CD14-positive monocyte (primary cell): ENCODE data around the gene TMEM107. TPM values are rescaled to one million over a fixed set of nuclear protein-coding genes. Genes with fewer than 3 reads are reported as not detected.

ENCODE experiments used
- DNase-seq, 3 donors: peaks; one replicate each; pipeline ENCODE4 v3.0.0-alpha.2; 2011 to 2022
- H2AFZ ChIP-seq: 2 replicates; pipeline ENCODE4 v1.6.0; 2012; ENCODE audit warnings: mild to moderate bottlenecking, low read depth, low read length, inconsistent platforms; ENCODE audit not compliant: insufficient read depth, poor library complexity, severe bottlenecking
- H3K27ac ChIP-seq, 2 donors: 1 replicate in 1 of 2; 2 replicates in 1 of 2; pipeline ENCODE4 v1.5.1; 2012 to 2013; ENCODE audit warnings: low read length in 2 of 2, control low read depth in 1 of 2, inconsistent platforms in 1 of 2, low read depth in 1 of 2, mild to moderate bottlenecking in 1 of 2
- H3K27me3 ChIP-seq, 2 donors: one replicate each; pipeline versions ENCODE4 v1.6.0 to v1.6.1; 2011 to 2013; ENCODE audit warnings: low read length in 2 of 2; ENCODE audit not compliant: control insufficient read depth in 2 of 2, insufficient read depth in 2 of 2
- H3K36me3 ChIP-seq, 2 donors: replicated peaks in 1 of 2; 1 replicate in 1 of 2; 2 replicates in 1 of 2; pipeline versions ENCODE4 v1.5.1 to v1.6.1; 2012 to 2013; ENCODE audit warnings: low read length in 2 of 2, control low read depth in 1 of 2, inconsistent platforms in 1 of 2, mild to moderate bottlenecking in 1 of 2; ENCODE audit not compliant: insufficient read depth in 2 of 2, control insufficient read depth in 1 of 2
- H3K4me1 ChIP-seq, 2 donors: 1 replicate in 1 of 2; 2 replicates in 1 of 2; pipeline versions ENCODE4 v1.5.1 to v1.6.1; 2012 to 2013; ENCODE audit warnings: low read length in 2 of 2, control low read depth in 1 of 2, inconsistent platforms in 1 of 2, mild to moderate bottlenecking in 1 of 2, moderate library complexity in 1 of 2; ENCODE audit not compliant: insufficient read depth in 2 of 2, control insufficient read depth in 1 of 2
- H3K4me2 ChIP-seq: replicated peaks from 2 replicates; pipeline ENCODE3; 2012; ENCODE audit warnings: low read length, moderate library complexity, mild to moderate bottlenecking; ENCODE audit not compliant: poor library complexity, severe bottlenecking; ENCODE audit errors: extremely low read depth
- H3K4me3 ChIP-seq, 3 experiments: fragments of 200-600 bp in 1 of 3; sonication (generic) in 1 of 3; replicated peaks in 1 of 3; 1 replicate in 2 of 3; 2 replicates in 1 of 3; pipeline ENCODE4 v1.5.1; 2011 to 2013; ENCODE audit warnings: low read length in 3 of 3, mild to moderate bottlenecking in 3 of 3, control low read depth in 2 of 3, low read depth in 2 of 3, inconsistent platforms in 1 of 3, moderate library complexity in 1 of 3
- H3K79me2 ChIP-seq: 2 replicates; pipeline ENCODE4 v1.6.0; 2012; ENCODE audit warnings: mild to moderate bottlenecking, control low read depth, inconsistent platforms, low read length, moderate library complexity; ENCODE audit not compliant: insufficient read depth
- H3K9ac ChIP-seq: 2 replicates; pipeline ENCODE4 v1.6.0; 2017; ENCODE audit warnings: low read length, mild to moderate bottlenecking; ENCODE audit not compliant: insufficient read depth, poor library complexity, severe bottlenecking
- H3K9me3 ChIP-seq, 2 donors: replicated peaks in 1 of 2; 1 replicate in 1 of 2; 2 replicates in 1 of 2; pipeline versions ENCODE4 v1.5.1 to v1.6.1; 2012 to 2013; ENCODE audit warnings: low read length in 2 of 2, control low read depth in 1 of 2; ENCODE audit not compliant: control insufficient read depth in 1 of 2, insufficient read depth in 1 of 2
- H4K20me1 ChIP-seq: 2 replicates; pipeline ENCODE4 v1.6.0; 2012; ENCODE audit warnings: mild to moderate bottlenecking, low read length, control low read depth, moderate library complexity; ENCODE audit not compliant: insufficient read depth
- H3K27ac Mint-ChIP-seq, 7 donors: one replicate each; pipeline ENCODE4 v1.8.0; 2020; ENCODE audit warnings: mild to moderate bottlenecking in 7 of 7, mixed read lengths in 7 of 7, moderate library complexity in 6 of 7, inconsistent platforms in 2 of 7
- H3K27me3 Mint-ChIP-seq, 3 donors: one replicate each; pipeline ENCODE4 v1.8.0; 2021 to 2022; ENCODE audit warnings: low read depth in 3 of 3, mild to moderate bottlenecking in 3 of 3, mixed read lengths in 3 of 3, moderate library complexity in 3 of 3, inconsistent platforms in 1 of 3
- H3K36me3 Mint-ChIP-seq, 2 donors: one replicate each; pipeline ENCODE4 v1.8.0; 2020; ENCODE audit warnings: mixed read lengths in 2 of 2, inconsistent platforms in 1 of 2, mild to moderate bottlenecking in 1 of 2
- H3K4me1 Mint-ChIP-seq: one replicate; pipeline ENCODE4 v1.8.0; 2020; ENCODE audit warnings: mild to moderate bottlenecking, mixed read lengths
- H3K4me3 Mint-ChIP-seq, 2 donors: one replicate each; pipeline ENCODE4 v1.8.0; 2020; ENCODE audit warnings: mild to moderate bottlenecking in 2 of 2, mixed read lengths in 2 of 2, moderate library complexity in 1 of 2
- H3K9me3 Mint-ChIP-seq, 7 donors: one replicate each; pipeline ENCODE4 v1.8.0; 2020 to 2022; ENCODE audit warnings: mixed read lengths in 7 of 7, mild to moderate bottlenecking in 6 of 7, moderate library complexity in 6 of 7, inconsistent platforms in 2 of 7
- CTCF ChIP-seq: fragments of 200-600 bp; IDR thresholded peaks from one replicate; pipeline ENCODE4 v1.8.0; 2022; ENCODE audit warnings: antibody characterized with exemption, mild to moderate bottlenecking
- WGBS: methylation state at CpG from one replicate; pipeline ENCODE4 v1.1.5; 2013; ENCODE audit warnings: missing lambda C conversion rate; ENCODE audit not compliant: insufficient coverage; 5-methylcytosine and 5-hydroxymethylcytosine counted together
- intact Hi-C, 2 donors: fragments of 100-400 bp; cut with micrococcal nuclease; formaldehyde crosslinking; loops; one replicate each; pipeline versions ENCODE4 v1.15.0 to v1.15.1; 2023
- polyA plus RNA-seq, 3 donors: library from polyadenylated mRNA; depleted of rRNA in 1 of 3; unstranded in 2 of 3; stranded (reverse) in 1 of 3; fragments of 300-500 nt in 2 of 3; fragments of >200 nt in 1 of 3; fragmentation: Illumina TruSeq in 2 of 3; gene quantifications; 1 replicate in 2 of 3; 2 replicates in 1 of 3; pipeline ENCODE4 v1.2.3, GENCODE V29; 2012 to 2021

Gene TMEM107
- polyA plus RNA-seq, 3 donors, result 20.5 to 37.4 (median 31.4) TPM

DNA sequence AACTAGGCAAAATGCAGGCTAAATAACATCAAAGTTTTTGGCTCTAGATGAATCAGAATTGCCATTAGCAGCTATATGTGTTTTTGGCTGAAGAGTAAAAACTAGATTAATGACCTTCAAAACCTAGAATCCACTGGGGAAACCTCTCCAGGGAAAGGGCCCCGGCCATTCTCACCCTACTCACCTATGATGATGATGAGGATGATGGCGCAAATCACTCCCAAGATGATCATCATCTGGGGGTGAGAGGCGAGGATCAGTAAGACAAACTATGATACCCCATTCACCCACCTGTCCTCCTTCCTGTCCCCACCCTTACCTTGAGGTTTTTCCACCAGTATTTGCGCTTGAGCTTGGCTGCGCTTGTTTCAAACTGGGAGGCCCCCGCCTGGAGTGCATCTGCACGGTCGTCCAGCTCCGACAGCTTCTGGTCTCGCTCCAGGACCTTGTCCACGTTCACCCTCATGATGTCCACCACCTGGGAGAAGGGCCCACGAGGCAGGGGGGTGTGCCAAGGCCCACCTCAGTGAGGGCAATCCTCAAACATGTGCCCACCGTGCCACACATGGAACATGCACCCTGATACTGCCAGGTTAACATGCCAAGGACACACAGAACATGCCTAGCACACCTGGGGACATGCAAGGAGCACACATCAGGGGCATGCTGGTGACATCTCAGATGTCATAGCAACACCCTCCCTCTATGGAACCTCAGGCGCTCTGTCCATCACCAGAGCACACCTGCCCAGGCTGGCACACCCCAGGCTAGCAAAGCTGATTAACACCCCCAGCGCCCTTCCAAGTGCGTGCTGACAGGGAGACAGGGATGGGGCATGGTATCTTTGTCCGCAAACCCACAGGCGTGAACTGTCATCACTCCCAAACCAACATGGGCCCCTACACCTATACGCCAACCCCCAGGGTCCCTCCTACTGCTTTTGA, 14.6 kb downstream of the TMEM107 start:
- Histone ChIP-seq H3K4me1 (peaks cover 52 to 79% of the 10 kb centered on the region in 2 donors), H3K4me2 (peak overlapping the region; percentile 86), H3K9me3 (no peaks in the 10 kb centered on the region), H3K27me3 (no peaks in the 10 kb centered on the region), H3K36me3 (peaks cover 19 to 26% of the 10 kb centered on the region in 2 donors), H2AFZ (no peak overlapping the region), H3K79me2 (peaks cover 31% of the 10 kb centered on the region), H4K20me1 (no peaks in the 10 kb centered on the region), H3K4me3 (peak overlapping the region; percentile 86 to 98 (median 95)), H3K27ac (peak overlapping the region; percentile 74 to 94), H3K9ac (peak overlapping the region; percentile 99)
- Mint-ChIP-seq H3K27me3 (no peaks in the 10 kb centered on the region), H3K36me3 (peaks cover 23 to 30% of the 10 kb centered on the region in 2 donors), H3K4me1 (peaks cover 59% of the 10 kb centered on the region), H3K9me3 (no peaks in the 10 kb centered on the region), H3K4me3 (peak overlapping the region; percentile 82 to 84), H3K27ac (peak overlapping the region in 6 of 7 donors; percentile 77 to 94 (median 88))
- WGBS, result 86% methylated on average over 13 of the region's 19 CpGs
- no peak for TF ChIP-seq CTCF
- no peak for DNase-seq
- intact Hi-C loops, result loop anchor here in 1 of 2 donors (5.0 kb wide), 1 partner anchor 34 kb away; no protein-coding TSS in a partner anchor

DNA sequence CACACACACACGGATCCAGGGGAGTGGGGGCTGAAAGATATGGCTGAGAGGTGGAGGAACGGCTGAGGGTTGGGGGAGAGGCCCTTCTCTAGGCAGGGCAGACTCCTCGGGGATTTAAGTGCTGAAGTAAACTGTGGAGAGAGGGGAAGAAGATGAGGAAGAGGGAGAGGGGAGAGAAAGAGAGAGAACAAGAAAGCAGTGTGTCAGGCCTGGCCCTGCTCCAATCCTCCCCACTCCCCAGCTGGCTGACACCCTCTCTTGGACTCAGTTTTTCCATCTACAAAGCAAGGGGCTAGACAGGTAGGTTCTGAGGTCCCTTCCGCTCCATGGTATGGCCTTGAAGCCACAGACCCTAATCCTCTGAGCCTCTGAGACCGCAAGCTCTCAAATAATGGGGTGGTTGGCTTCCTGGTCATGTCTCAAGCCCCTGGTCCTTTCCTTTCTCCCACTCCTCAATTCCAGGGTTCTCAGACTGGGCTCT, 15.4 kb downstream of the TMEM107 start:
- H3K9ac ChIP-seq, result no peak overlapping the region
- WGBS, result no CpG with 5 or more reads among the region's 5 CpGs

More for the DNA sequence above, 15.4 kb downstream of the TMEM107 start:
- no peak overlapping the region for H2AFZ ChIP-seq
- peak overlapping the region; percentile 21 to 94 for H3K27ac ChIP-seq
- no peak for DNase-seq
- TF ChIP-seq CTCF, result no peak
- intact Hi-C loops, result loop anchor here in 1 of 2 donors (5.0 kb wide), 1 partner anchor 33 kb away; no protein-coding TSS in a partner anchor
- no peaks in the 10 kb centered on the region for H3K27me3 ChIP-seq
- peak overlapping the region; percentile 86 for H3K4me2 ChIP-seq
- peak overlapping the region in 6 of 7 donors; percentile 50 to 91 (median 82) for H3K27ac Mint-ChIP-seq
- H3K4me3 ChIP-seq, result peak overlapping the region in 1 of 3 experiments; percentile 98
- H4K20me1 ChIP-seq, result peaks cover 3% of the 10 kb centered on the region
- H3K27me3 Mint-ChIP-seq, result no peaks in the 10 kb centered on the region
- peaks cover 56 to 81% of the 10 kb centered on the region in 2 donors for H3K4me1 ChIP-seq
- peaks cover 19 to 26% of the 10 kb centered on the region in 2 donors for H3K36me3 ChIP-seq
- no peaks in the 10 kb centered on the region for H3K9me3 ChIP-seq
- peaks cover 59% of the 10 kb centered on the region for H3K4me1 Mint-ChIP-seq
- H3K4me3 Mint-ChIP-seq, result peak overlapping the region; percentile 71 to 82
- no peaks in the 10 kb centered on the region for H3K9me3 Mint-ChIP-seq
- H3K36me3 Mint-ChIP-seq, result peaks cover 23 to 30% of the 10 kb centered on the region in 2 donors
- H3K79me2 ChIP-seq, result peaks cover 31% of the 10 kb centered on the region
